Coronary artery (tissue), 2 donors: ENCODE results near the gene LRRC8B.
A peak's percentile ranks its signal among the peaks of the same experiment; 100 is the strongest.

ENCODE experiments used
- DNase-seq: peaks from one replicate; pipeline ENCODE4 v3.0.0-alpha.2; 2017; ENCODE audit warnings: low spot score
- H3K27ac ChIP-seq, 2 donors: fragments of 200-600 bp; sonication (generic); one replicate each; pipeline ENCODE4 v1.5.1; 2016 to 2019
- H3K4me3 ChIP-seq: fragments of 200-600 bp; sonication (generic); 2 replicates; pipeline ENCODE4 v1.5.1; 2016; ENCODE audit warnings: mild to moderate bottlenecking, moderate library complexity
- TF ChIP-seq, protein P1 (sequence below): fragments of 200-600 bp; sonication (generic); IDR thresholded peaks from one replicate; pipeline ENCODE4 v1.5.1; 2019; ENCODE audit warnings: antibody characterized with exemption

The LRRC8B gene

DNA sequence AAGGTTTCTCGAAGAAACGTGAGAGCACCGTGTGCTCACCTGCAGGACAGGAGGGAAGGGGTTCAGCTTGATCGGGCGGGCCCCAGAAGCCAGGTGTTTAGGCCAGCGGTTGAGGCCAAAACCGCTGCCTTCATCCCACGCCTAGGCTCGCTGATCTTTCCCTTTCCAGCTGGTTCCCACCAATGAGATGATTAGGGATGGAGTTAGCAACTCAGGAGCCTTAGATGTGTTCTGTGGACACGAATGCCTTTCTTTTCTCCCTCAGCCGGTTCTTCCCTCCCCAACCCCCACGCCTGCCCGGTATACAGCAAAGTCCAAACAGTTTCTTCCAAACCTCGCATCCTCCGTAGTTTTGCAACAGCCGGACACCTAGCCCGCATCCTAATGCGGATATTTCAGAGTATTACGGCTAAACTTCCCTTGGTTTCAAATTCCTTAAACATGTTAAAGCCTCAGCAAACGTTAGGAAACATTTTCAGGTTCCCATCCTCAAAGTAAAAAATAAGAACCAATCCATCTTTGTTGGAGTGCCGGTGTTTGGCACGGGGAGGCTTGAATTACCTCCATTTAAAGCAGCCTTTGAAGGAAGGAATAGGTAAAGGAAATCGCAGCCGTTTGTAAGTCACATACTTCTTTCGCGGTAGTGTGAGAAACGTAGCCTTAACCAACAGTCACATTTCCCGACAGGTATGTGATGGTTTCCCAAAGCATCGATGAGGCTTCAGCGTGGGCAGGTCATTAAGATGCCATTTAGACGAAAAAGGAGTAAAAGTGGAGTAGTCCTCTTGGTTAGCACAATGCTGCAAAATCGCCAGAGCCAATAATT, 109.4 kb downstream of the LRRC8B start:
- peak overlapping the region; percentile 85 for H3K4me3 ChIP-seq
- TF ChIP-seq, protein P1, sequence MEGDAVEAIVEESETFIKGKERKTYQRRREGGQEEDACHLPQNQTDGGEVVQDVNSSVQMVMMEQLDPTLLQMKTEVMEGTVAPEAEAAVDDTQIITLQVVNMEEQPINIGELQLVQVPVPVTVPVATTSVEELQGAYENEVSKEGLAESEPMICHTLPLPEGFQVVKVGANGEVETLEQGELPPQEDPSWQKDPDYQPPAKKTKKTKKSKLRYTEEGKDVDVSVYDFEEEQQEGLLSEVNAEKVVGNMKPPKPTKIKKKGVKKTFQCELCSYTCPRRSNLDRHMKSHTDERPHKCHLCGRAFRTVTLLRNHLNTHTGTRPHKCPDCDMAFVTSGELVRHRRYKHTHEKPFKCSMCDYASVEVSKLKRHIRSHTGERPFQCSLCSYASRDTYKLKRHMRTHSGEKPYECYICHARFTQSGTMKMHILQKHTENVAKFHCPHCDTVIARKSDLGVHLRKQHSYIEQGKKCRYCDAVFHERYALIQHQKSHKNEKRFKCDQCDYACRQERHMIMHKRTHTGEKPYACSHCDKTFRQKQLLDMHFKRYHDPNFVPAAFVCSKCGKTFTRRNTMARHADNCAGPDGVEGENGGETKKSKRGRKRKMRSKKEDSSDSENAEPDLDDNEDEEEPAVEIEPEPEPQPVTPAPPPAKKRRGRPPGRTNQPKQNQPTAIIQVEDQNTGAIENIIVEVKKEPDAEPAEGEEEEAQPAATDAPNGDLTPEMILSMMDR = no peak
- DNase-seq = no peak
- H3K27ac ChIP-seq = peak overlapping the region; percentile 95 to 96

DNA sequence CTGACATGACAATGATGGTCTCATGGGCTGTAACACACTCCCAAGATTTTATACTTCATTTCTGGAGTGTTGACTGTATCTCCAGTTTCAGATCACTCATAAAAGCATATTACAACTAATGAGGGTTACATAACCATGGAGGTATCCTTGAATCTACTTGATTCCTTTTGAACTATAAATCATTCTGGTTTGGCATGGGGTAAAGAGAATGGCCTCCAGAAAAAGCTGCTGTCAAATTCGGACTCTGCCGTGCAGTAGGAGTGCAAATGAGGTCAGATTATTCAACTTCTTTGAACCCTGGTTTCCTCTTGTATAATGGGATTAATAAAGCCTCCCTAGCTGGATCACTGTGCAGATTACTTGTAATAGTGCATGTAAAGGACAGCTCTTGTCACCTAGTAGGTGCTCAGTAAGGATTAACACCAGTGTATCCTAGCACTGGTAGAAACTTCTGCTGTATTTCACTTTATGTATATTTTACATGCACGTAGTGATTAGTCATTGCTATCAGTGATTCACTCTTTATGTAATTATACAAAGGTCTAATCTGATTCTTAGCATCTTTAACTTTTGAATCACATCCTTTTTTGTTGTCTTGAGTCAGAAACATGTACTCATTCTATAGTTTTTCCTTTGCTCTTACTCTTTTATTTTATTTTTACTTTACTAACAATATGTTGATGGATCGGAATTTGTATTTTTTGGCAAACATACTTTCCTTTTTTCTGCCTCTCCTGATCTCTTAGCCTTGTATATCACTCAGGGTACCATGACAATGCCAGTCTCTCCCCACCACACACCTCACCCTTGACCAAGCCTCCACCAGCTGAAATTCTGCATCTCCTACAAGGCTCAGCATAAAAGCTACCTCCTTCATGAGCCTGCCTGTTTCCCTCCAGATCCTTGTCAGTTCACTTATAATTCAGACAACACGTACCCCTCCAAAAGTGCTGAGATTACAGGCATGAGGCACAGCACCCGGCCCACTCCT, 111.5 kb downstream of the LRRC8B start:
- H3K27ac ChIP-seq = no peak overlapping the region
- TF ChIP-seq, protein P1 = no peak
- no peak overlapping the region for H3K4me3 ChIP-seq
- no peak for DNase-seq

DNA sequence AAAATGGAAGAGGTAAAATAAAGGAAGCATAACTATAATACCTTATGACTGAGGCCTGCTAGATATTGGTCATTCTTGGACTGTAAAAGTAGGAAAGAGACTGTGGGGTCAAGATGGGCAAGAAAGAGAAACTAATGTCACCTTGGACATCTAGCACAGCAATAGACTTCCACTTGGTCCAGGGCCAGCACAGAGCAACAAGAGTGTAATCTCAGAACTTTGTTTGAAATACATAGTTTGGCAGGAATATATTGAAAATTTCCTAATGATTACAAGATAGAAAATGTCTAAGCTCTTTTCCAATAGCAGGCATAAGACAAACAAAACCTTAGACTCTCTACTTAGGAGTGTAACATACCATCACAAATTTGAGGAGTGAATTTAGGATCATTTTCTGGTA, 112.9 kb downstream of the LRRC8B start:
- TF ChIP-seq, protein P1 = no peak

DNA sequence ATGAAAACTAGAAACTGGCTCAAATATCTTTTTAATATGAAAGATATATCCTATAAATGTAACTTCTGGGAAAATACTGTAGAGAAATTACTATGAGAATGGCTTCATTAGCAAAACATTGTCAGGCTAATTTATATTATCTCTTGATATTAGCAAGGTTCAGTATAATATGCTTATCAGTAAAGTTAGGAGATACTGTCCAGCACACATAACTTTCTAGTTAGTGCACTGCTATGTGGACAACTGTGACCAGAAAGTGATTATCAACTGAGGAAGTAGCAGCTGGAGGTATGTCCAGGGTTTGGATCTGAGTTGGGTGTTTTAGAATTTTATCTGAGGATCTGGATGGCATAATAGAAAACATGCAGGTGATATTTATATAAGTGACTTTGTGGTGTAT, 115.8 kb downstream of the LRRC8B start:
- no peak for DNase-seq
- TF ChIP-seq, protein P1 = no peak
- no peak overlapping the region for H3K4me3 ChIP-seq
- H3K27ac ChIP-seq = no peak overlapping the region

More for the DNA sequence above, 112.9 kb downstream of the LRRC8B start:
- DNase-seq = no peak
- no peak overlapping the region for H3K4me3 ChIP-seq
- H3K27ac ChIP-seq = no peak overlapping the region

DNA sequence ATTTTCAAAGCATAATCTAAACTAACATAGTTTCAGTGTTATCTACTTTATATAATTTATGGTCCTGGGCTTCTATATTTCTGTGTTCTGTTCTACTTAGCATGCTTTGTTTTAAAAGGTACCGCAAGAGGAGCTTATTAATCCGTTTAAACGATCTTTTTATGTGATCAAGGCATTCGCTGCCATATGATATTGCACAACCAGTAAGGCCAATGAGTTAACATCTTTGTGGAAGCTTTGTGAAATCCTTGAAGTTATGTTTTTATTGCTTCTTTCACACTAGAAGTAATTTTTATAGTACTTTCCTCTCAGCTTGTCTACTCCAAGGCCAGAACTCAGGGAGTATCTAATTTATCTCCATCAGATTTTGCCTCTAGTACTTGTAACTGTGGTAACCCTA, 117.2 kb downstream of the LRRC8B start:
- H3K27ac ChIP-seq = no peak overlapping the region
- H3K4me3 ChIP-seq = no peak overlapping the region
- TF ChIP-seq, protein P1 = no peak
- no peak for DNase-seq

DNA sequence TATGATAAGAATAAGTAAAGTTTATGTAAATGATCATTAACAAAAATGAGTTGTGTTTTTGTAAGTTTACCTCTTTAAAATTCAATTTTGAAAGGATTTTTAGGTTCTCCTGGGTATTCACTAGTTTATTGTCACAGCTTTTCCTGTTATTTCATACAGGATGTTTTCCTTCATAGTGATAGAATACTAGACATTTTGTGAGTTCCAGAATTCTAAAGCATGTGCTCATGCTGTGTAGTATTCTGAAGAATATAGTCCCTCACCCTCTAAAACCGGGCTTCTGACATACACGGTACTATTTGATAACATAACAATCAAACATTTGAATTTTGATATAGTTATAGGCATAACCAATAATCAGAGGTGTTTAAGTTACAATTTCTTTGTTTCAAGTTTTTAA, 118.9 kb downstream of the LRRC8B start:
- Histone ChIP-seq H3K4me3 (no peak overlapping the region), H3K27ac (no peak overlapping the region)
- TF ChIP-seq, protein P1 = no peak
- DNase-seq = no peak
